M059J (cell line): Measurements from ENCODE around the gene RABEP1. TPM values are rescaled to one million over a fixed set of nuclear protein-coding genes. Genes with fewer than 3 reads are reported as not detected.

Source experiments
- DNase-seq: peaks from one replicate; pipeline ENCODE4 v3.0.0-alpha.2; 2012; ENCODE audit warnings: low read depth
- total RNA-seq: library from RNA; depleted of rRNA; stranded (reverse); fragments of >200 nt; shearing (Covaris generic); gene quantifications from 2 replicates; pipeline ENCODE4 v1.2.3, GENCODE V29; 2014

The RABEP1 gene
- total RNA-seq, 1 experiment from 2014 or later = 31.7 TPM

- DNase-seq = no peak
Measured at GRCh38 chr17:5272322-5272721, 9.8 kb upstream of the RABEP1 start.

GRCh38 chr17:5282642-5283217 is 646 bp downstream of the RABEP1 start:
- DNase-seq = peak; percentile 10

- DNase-seq = peak; percentile 28
Measured at GRCh38 chr17:5283571-5284315, 1.7 kb downstream of the RABEP1 start.

- DNase-seq = no peak
Measured at GRCh38 chr17:5284681-5285080, 2.6 kb downstream of the RABEP1 start.

GRCh38 chr17:5286846-5287245 is 4.8 kb downstream of the RABEP1 start:
- peak; percentile 66 for DNase-seq

GRCh38 chr17:5291683-5292350 is 9.7 kb downstream of the RABEP1 start:
- DNase-seq = no peak

GRCh38 chr17:5297245-5297644 is 15.2 kb downstream of the RABEP1 start:
- no peak for DNase-seq

GRCh38 chr17:5299383-5299782 is 17.3 kb downstream of the RABEP1 start:
- no peak for DNase-seq

GRCh38 chr17:5304636-5305035 is 22.6 kb downstream of the RABEP1 start:
- no peak for DNase-seq

- no peak for DNase-seq
Measured at GRCh38 chr17:5309851-5310250, 27.8 kb downstream of the RABEP1 start.

- no peak for DNase-seq
Measured at GRCh38 chr17:5325851-5326250, 43.8 kb downstream of the RABEP1 start.

GRCh38 chr17:5329784-5330557 is 47.9 kb downstream of the RABEP1 start:
- peak; percentile 14 for DNase-seq

- DNase-seq = no peak
Measured at GRCh38 chr17:5330981-5331380, 48.9 kb downstream of the RABEP1 start.

GRCh38 chr17:5331506-5331905 is 49.4 kb downstream of the RABEP1 start:
- DNase-seq = peak; percentile 3

GRCh38 chr17:5344914-5345313 is 62.8 kb downstream of the RABEP1 start:
- DNase-seq = no peak

GRCh38 chr17:5352681-5353289 is 70.7 kb downstream of the RABEP1 start:
- no peak for DNase-seq

GRCh38 chr17:5354310-5354709 is 72.2 kb downstream of the RABEP1 start:
- DNase-seq = no peak

- no peak for DNase-seq
Measured at GRCh38 chr17:5354886-5355415, 72.9 kb downstream of the RABEP1 start.

GRCh38 chr17:5355421-5356129 is 73.5 kb downstream of the RABEP1 start:
- no peak for DNase-seq

GRCh38 chr17:5361426-5361825 is 79.3 kb downstream of the RABEP1 start:
- DNase-seq = no peak
